Trophoblast cell (in vitro differentiated cells and primary cell): ENCODE measurements around the gene ZNF547.

Source experiments
- DNase-seq, 2 donors: peaks; one replicate each; pipeline ENCODE4 v3.0.0-alpha.2; 2016
- H2AFZ ChIP-seq: 2 replicates; pipeline ENCODE4 v1.6.1; 2013; ENCODE audit warnings: low read length, moderate library complexity, mild to moderate bottlenecking; ENCODE audit not compliant: insufficient read depth, poor library complexity
- H2AK5ac ChIP-seq: 2 replicates; pipeline ENCODE4 v1.6.1; 2013; ENCODE audit warnings: mild to moderate bottlenecking, low read length
- H2BK120ac ChIP-seq: 2 replicates; pipeline ENCODE4 v1.6.1; 2013; ENCODE audit warnings: low read length, mild to moderate bottlenecking, moderate library complexity; ENCODE audit not compliant: insufficient read depth, poor library complexity
- H2BK12ac ChIP-seq: 2 replicates; pipeline ENCODE4 v1.6.1; 2013; ENCODE audit warnings: mild to moderate bottlenecking, low read length, moderate library complexity
- H2BK5ac ChIP-seq: 2 replicates; pipeline ENCODE4 v1.6.1; 2013; ENCODE audit warnings: low read length, low read depth, moderate library complexity, mild to moderate bottlenecking; ENCODE audit not compliant: poor library complexity
- H3K14ac ChIP-seq: 2 replicates; pipeline ENCODE4 v1.6.1; 2013; ENCODE audit warnings: mild to moderate bottlenecking, low read length
- H3K18ac ChIP-seq: 2 replicates; pipeline ENCODE4 v1.6.1; 2013; ENCODE audit warnings: mild to moderate bottlenecking, low read length
- H3K23ac ChIP-seq: 2 replicates; pipeline ENCODE4 v1.6.1; 2013; ENCODE audit warnings: low read length
- H3K27ac ChIP-seq: 2 replicates; pipeline ENCODE4 v1.5.1; 2013; ENCODE audit warnings: low read depth, mild to moderate bottlenecking, inconsistent platforms, low read length, moderate library complexity
- H3K27me3 ChIP-seq: 2 replicates; pipeline ENCODE4 v1.6.1; 2013; ENCODE audit warnings: inconsistent platforms, mild to moderate bottlenecking, low read length, moderate library complexity; ENCODE audit not compliant: insufficient read depth
- H3K36me3 ChIP-seq, 2 experiments: 1 replicate in 1 of 2; 2 replicates in 1 of 2; pipeline ENCODE4 v1.6.1; 2013; ENCODE audit warnings: low read length in 2 of 2, mild to moderate bottlenecking in 2 of 2, moderate library complexity in 1 of 2; ENCODE audit not compliant: insufficient read depth in 2 of 2, control insufficient read depth in 1 of 2
- H3K4ac ChIP-seq: 2 replicates; pipeline ENCODE4 v1.6.1; 2013; ENCODE audit warnings: low read depth, mild to moderate bottlenecking, low read length, moderate library complexity
- H3K4me1 ChIP-seq, 2 experiments: 1 replicate in 1 of 2; 2 replicates in 1 of 2; pipeline ENCODE4 v1.6.1; 2013; ENCODE audit warnings: low read length in 2 of 2, mild to moderate bottlenecking in 2 of 2, moderate library complexity in 1 of 2; ENCODE audit not compliant: insufficient read depth in 2 of 2, control insufficient read depth in 1 of 2
- H3K4me2 ChIP-seq: 2 replicates; pipeline ENCODE4 v1.6.1; 2013; ENCODE audit warnings: inconsistent platforms, mild to moderate bottlenecking, low read length, moderate library complexity
- H3K4me3 ChIP-seq: 2 replicates; pipeline ENCODE4 v1.5.1; 2013; ENCODE audit warnings: mild to moderate bottlenecking, low read depth, low read length, inconsistent platforms
- H3K79me1 ChIP-seq: one replicate; pipeline ENCODE4 v1.6.1; 2013; ENCODE audit warnings: low read length
- H3K79me2 ChIP-seq: 2 replicates; pipeline ENCODE4 v1.6.1; 2013; ENCODE audit warnings: low read length, mild to moderate bottlenecking; ENCODE audit not compliant: control insufficient read depth, insufficient read depth, poor library complexity
- H3K9ac ChIP-seq: 2 replicates; pipeline ENCODE4 v1.6.1; 2013; ENCODE audit warnings: mild to moderate bottlenecking, low read length
- H3K9me3 ChIP-seq: 2 replicates; pipeline ENCODE4 v1.6.1; 2013; ENCODE audit warnings: low read depth, mild to moderate bottlenecking, control low read depth, inconsistent platforms, low read length; ENCODE audit not compliant: insufficient read depth
- H4K12ac ChIP-seq: 2 replicates; pipeline ENCODE4 v1.6.1; 2013; ENCODE audit warnings: low read depth, mild to moderate bottlenecking, low read length, moderate library complexity
- H4K8ac ChIP-seq: 2 replicates; pipeline ENCODE4 v1.6.1; 2013; ENCODE audit warnings: low read depth, mild to moderate bottlenecking, low read length, moderate library complexity
- H4K91ac ChIP-seq: one replicate; pipeline ENCODE4 v1.6.1; 2013; ENCODE audit warnings: low read depth, mild to moderate bottlenecking, low read length, moderate library complexity
- WGBS: extraction: QIAGEN DNeasy Blood & Tissue Kit; methylation state at CpG from one replicate; pipeline ENCODE4 v1.1.7; 2013; ENCODE audit warnings: missing lambda C conversion rate; ENCODE audit not compliant: insufficient read length, insufficient coverage; ENCODE audit errors: extremely low coverage; 5-methylcytosine and 5-hydroxymethylcytosine counted together

Gene ZNF547

DNA sequence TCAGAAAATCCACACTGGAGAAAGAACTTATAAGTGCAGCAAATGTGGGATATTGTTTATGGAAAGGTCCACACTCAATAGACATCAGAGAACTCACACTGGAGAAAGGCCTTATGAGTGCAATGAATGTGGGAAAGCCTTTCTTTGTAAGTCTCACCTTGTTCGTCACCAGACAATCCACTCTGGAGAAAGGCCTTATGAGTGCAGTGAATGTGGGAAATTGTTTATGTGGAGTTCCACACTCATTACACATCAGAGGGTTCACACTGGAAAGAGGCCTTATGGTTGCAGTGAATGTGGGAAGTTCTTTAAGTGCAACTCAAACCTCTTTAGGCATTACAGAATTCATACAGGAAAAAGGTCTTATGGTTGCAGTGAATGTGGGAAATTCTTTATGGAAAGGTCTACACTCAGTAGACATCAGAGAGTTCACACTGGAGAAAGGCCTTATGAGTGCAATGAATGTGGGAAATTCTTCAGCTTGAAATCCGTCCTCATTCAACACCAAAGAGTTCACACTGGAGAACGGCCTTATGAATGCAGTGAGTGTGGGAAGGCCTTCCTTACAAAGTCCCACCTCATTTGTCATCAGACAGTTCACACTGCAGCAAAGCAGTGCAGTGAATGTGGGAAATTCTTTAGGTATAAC lies 14.3 kb downstream of the ZNF547 start:
- Histone ChIP-seq H4K8ac (no peak overlapping the region), H3K27me3 (no peaks in the 10 kb centered on the region), H3K79me1 (no peaks in the 10 kb centered on the region), H3K36me3 (peaks cover 15 to 39% of the 10 kb centered on the region in 2 experiments), H3K4me1 (no peaks in the 10 kb centered on the region), H4K91ac (no peak overlapping the region), H3K79me2 (no peaks in the 10 kb centered on the region), H4K12ac (no peak overlapping the region), H3K4ac (no peak overlapping the region), H3K18ac (no peak overlapping the region), H2BK5ac (no peak overlapping the region), H2BK12ac (no peak overlapping the region), H3K27ac (no peak overlapping the region), H3K4me3 (no peak overlapping the region), H3K14ac (no peak overlapping the region), H2AFZ (no peak overlapping the region), H2BK120ac (no peak overlapping the region), H3K9ac (no peak overlapping the region), H3K23ac (no peak overlapping the region), H3K4me2 (no peak overlapping the region), H2AK5ac (no peak overlapping the region), H3K9me3 (peaks cover 24% of the 10 kb centered on the region)
- no CpG with 5 or more reads among the region's 3 CpGs for WGBS
- no peak for DNase-seq

DNA sequence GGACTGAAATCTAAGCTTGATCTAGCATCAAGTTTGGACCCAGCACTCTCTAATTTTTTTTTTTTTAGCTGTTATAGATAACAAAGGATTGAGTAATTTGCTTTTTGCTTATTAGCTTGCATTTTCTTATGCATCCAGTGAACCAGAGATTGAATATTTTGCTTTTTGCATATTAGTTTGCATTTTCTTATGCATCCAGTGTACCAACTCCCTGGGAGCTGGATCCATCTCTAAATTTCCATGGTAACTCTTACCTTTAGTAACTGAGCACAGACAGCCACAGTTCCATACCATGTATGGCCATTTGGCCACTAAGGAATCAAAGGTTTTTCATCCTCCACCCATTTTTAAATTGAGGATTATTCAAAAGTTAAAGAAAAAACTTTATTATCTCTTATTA lies 17.6 kb downstream of the ZNF547 start:
- H3K79me1 ChIP-seq, result no peaks in the 10 kb centered on the region
- no peak overlapping the region for H4K12ac ChIP-seq
- H3K4ac ChIP-seq, result no peak overlapping the region
- no peak for DNase-seq
- H4K91ac ChIP-seq, result no peak overlapping the region
- no peak overlapping the region for H3K18ac ChIP-seq
- no peak overlapping the region for H2BK120ac ChIP-seq
- H3K4me2 ChIP-seq, result no peak overlapping the region
- no peak overlapping the region for H2AK5ac ChIP-seq
- H2BK12ac ChIP-seq, result no peak overlapping the region
- no peak overlapping the region for H2BK5ac ChIP-seq
- H3K27ac ChIP-seq, result no peak overlapping the region
- H3K14ac ChIP-seq, result no peak overlapping the region
- no peak overlapping the region for H3K4me3 ChIP-seq
- H3K9me3 ChIP-seq, result peaks cover 13% of the 10 kb centered on the region
- no peaks in the 10 kb centered on the region for H3K4me1 ChIP-seq
- H4K8ac ChIP-seq, result no peak overlapping the region
- no peak overlapping the region for H3K23ac ChIP-seq
- H3K27me3 ChIP-seq, result no peaks in the 10 kb centered on the region
- no peaks in the 10 kb centered on the region for H3K79me2 ChIP-seq
- peaks cover 5 to 17% of the 10 kb centered on the region in 2 experiments for H3K36me3 ChIP-seq
- H2AFZ ChIP-seq, result no peak overlapping the region
- H3K9ac ChIP-seq, result no peak overlapping the region

DNA sequence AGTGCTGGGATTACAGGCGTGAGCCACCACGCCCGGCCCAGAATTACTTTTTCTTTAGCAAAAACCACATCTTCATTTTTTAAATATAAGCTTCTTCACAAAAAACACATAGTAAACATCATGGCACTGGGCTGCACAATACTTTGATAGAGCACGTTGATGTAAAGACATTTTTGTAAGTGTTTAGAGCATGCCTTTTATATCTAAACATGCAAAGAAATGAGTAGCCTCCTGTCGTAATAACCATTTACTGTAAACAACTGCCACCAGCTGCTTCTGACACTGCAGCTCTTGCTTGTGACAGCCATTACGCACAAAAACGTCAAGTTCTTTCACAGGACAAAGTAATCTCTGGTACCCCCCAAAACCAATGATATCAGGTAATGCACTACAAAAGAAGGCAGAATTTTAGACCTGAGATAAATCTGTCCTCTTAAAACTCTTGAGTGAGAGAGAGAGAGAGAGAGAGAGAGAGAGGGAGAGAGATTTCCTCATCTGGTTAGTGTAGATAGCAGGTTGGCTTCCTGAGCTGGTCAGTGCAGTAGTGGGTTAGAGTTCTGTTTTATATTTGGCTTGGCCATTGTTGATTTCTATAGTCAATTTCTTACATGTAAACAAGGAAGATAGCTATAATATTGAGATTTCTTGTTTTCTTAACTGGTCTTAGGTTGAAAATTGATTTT lies 19.6 kb downstream of the ZNF547 start:
- Histone ChIP-seq H2AFZ (no peak overlapping the region), H2BK120ac (no peak overlapping the region), H3K36me3 (peaks cover 0 to 2% of the 10 kb centered on the region in 2 experiments), H3K18ac (no peak overlapping the region), H4K91ac (no peak overlapping the region), H2BK12ac (no peak overlapping the region), H3K4me1 (no peaks in the 10 kb centered on the region), H3K9ac (no peak overlapping the region), H3K23ac (no peak overlapping the region), H3K9me3 (peaks cover 5% of the 10 kb centered on the region), H3K4me3 (no peak overlapping the region), H4K8ac (no peak overlapping the region), H3K14ac (no peak overlapping the region), H3K79me1 (no peaks in the 10 kb centered on the region), H3K4me2 (no peak overlapping the region), H2AK5ac (no peak overlapping the region), H3K79me2 (no peaks in the 10 kb centered on the region), H3K4ac (no peak overlapping the region), H3K27ac (no peak overlapping the region), H2BK5ac (no peak overlapping the region), H4K12ac (no peak overlapping the region), H3K27me3 (no peaks in the 10 kb centered on the region)
- WGBS, result no CpG with 5 or more reads among the region's 7 CpGs
- DNase-seq, result peak in 1 of 2 donors; percentile 56

DNA sequence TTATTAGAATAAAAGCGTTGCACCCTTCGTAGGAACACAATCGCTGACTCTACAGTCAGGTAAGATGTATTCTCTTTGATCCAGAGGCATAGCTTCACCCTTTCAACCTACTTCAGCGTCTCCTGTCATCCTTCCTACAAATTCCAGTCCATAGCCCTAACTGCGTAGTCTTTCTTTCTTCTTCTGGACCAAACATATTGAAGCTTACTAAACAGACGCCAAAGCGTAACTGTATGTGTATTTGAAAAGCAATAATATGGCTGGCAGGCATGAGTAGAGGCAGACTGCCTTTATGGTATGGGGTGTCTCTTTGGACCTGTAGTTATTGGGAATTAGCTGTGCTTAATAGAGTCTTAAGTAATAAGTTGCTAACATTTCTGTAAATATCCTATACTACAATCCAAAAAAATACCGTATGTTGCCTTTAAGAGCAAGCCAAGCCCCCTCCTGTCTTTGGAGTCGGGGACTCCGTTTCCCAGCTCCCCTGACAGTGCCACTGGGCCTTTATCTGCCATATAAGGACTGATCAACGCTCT lies 25.9 kb downstream of the ZNF547 start:
- no CpG with 5 or more reads among the region's 11 CpGs for WGBS

More for the DNA sequence above, 25.9 kb downstream of the ZNF547 start:
- H2BK12ac ChIP-seq, result no peak overlapping the region
- H4K8ac ChIP-seq, result peak overlapping the region; percentile 93
- no peak overlapping the region for H3K23ac ChIP-seq
- H2BK5ac ChIP-seq, result peak overlapping the region; percentile 8
- H3K4me3 ChIP-seq, result no peak overlapping the region
- H2AK5ac ChIP-seq, result no peak overlapping the region
- H3K9ac ChIP-seq, result no peak overlapping the region
- H3K27ac ChIP-seq, result no peak overlapping the region
- no peaks in the 10 kb centered on the region for H3K27me3 ChIP-seq
- no peak overlapping the region for H2BK120ac ChIP-seq
- H4K91ac ChIP-seq, result no peak overlapping the region
- peaks cover 5% of the 10 kb centered on the region for H3K79me1 ChIP-seq
- H4K12ac ChIP-seq, result no peak overlapping the region
- DNase-seq, result no peak
- H2AFZ ChIP-seq, result peak overlapping the region; percentile 8
- H3K36me3 ChIP-seq, result peaks cover 6% of the 10 kb centered on the region in 2 experiments
- no peak overlapping the region for H3K18ac ChIP-seq
- H3K4ac ChIP-seq, result no peak overlapping the region
- H3K4me1 ChIP-seq, result peaks cover 2 to 9% of the 10 kb centered on the region in 2 experiments
- H3K4me2 ChIP-seq, result peak overlapping the region; percentile 54
- no peak overlapping the region for H3K14ac ChIP-seq
- peaks cover 1% of the 10 kb centered on the region for H3K9me3 ChIP-seq
- H3K79me2 ChIP-seq, result peaks cover 6% of the 10 kb centered on the region
